Muscle layer of colon (tissue), 2 donors: ENCODE results near the gene GALNT13.

ENCODE experiments used
- H3K27ac ChIP-seq: one replicate; pipeline ENCODE4 v1.7.0; 2013; ENCODE audit warnings: low read depth, mild to moderate bottlenecking, low read length, moderate library complexity
- H3K27me3 ChIP-seq, 2 donors: one replicate each; pipeline ENCODE4 v1.7.0; 2013; ENCODE audit warnings: low read length in 2 of 2, mild to moderate bottlenecking in 2 of 2; ENCODE audit not compliant: insufficient read depth in 2 of 2, control insufficient read depth in 1 of 2
- H3K36me3 ChIP-seq: one replicate; pipeline ENCODE4 v1.7.0; 2013; ENCODE audit warnings: mild to moderate bottlenecking, low read length; ENCODE audit not compliant: insufficient read depth
- H3K4me1 ChIP-seq: one replicate; pipeline ENCODE4 v1.7.0; 2013; ENCODE audit warnings: mild to moderate bottlenecking, low read length; ENCODE audit not compliant: insufficient read depth
- H3K4me3 ChIP-seq, 2 donors: one replicate each; pipeline ENCODE4 v1.7.0; 2013; ENCODE audit warnings: low read length in 2 of 2, low read depth in 1 of 2, mild to moderate bottlenecking in 1 of 2, moderate library complexity in 1 of 2
- H3K9ac ChIP-seq: one replicate; pipeline ENCODE4 v1.7.0; 2013; ENCODE audit warnings: low read length
- H3K9me3 ChIP-seq: one replicate; pipeline ENCODE4 v1.7.0; 2013; ENCODE audit warnings: mild to moderate bottlenecking, low read length
- donor health status: abdominal sarcoma.
- donor health status: Adenocarcinoma of cecum.

Gene GALNT13

GRCh38 chr2:153875801-153876466 lies 4.2 kb downstream of the GALNT13 start:
- Histone ChIP-seq H3K4me1 (no peaks in the 10 kb centered on the region), H3K4me3 (no peak overlapping the region), H3K36me3 (no peaks in the 10 kb centered on the region), H3K9ac (no peak overlapping the region), H3K27me3 (peaks cover 0 to 20% of the 10 kb centered on the region in 2 donors), H3K9me3 (no peaks in the 10 kb centered on the region), H3K27ac (no peak overlapping the region)

DNA sequence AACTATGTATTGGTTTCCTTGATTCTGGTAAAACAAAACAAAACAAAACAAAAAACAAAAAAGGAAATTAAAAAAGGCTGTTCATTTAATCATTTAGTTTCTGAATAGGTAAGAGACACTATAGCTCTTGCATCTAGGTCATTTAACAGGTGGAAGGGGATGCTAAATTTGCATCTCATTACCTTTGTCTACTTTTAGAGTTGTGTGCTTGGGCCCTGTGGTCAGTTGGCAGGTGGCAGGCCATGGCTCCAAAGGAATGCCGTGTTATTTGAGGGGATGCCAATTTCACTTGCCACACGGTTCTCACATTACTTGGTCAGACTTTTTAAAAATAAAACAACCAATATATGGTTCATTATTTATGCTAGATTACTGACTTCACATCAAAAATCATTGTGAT lies 9.2 kb downstream of the GALNT13 start:
- H3K9me3 ChIP-seq: no peaks in the 10 kb centered on the region
- no peak overlapping the region for H3K4me3 ChIP-seq
- no peak overlapping the region for H3K27ac ChIP-seq
- no peak overlapping the region for H3K9ac ChIP-seq
- H3K27me3 ChIP-seq: no peaks in the 10 kb centered on the region
- H3K36me3 ChIP-seq: no peaks in the 10 kb centered on the region
- H3K4me1 ChIP-seq: no peaks in the 10 kb centered on the region

- Histone ChIP-seq H3K27ac (no peak overlapping the region), H3K9ac (no peak overlapping the region), H3K36me3 (no peaks in the 10 kb centered on the region), H3K27me3 (no peaks in the 10 kb centered on the region), H3K9me3 (no peaks in the 10 kb centered on the region), H3K4me1 (no peaks in the 10 kb centered on the region), H3K4me3 (no peak overlapping the region)
These were observed 15.1 kb downstream of the GALNT13 start for GRCh38 chr2:153886833-153887232.

- Histone ChIP-seq H3K27ac (no peak overlapping the region), H3K36me3 (no peaks in the 10 kb centered on the region), H3K4me1 (no peaks in the 10 kb centered on the region), H3K9me3 (no peaks in the 10 kb centered on the region), H3K4me3 (no peak overlapping the region), H3K27me3 (no peaks in the 10 kb centered on the region), H3K9ac (no peak overlapping the region)
These were observed 18.9 kb downstream of the GALNT13 start for GRCh38 chr2:153890576-153890975.

GRCh38 chr2:153891051-153891450 lies 19.3 kb downstream of the GALNT13 start:
- Histone ChIP-seq H3K4me3 (no peak overlapping the region), H3K36me3 (no peaks in the 10 kb centered on the region), H3K4me1 (no peaks in the 10 kb centered on the region), H3K27ac (no peak overlapping the region), H3K27me3 (no peaks in the 10 kb centered on the region), H3K9ac (no peak overlapping the region), H3K9me3 (no peaks in the 10 kb centered on the region)

DNA sequence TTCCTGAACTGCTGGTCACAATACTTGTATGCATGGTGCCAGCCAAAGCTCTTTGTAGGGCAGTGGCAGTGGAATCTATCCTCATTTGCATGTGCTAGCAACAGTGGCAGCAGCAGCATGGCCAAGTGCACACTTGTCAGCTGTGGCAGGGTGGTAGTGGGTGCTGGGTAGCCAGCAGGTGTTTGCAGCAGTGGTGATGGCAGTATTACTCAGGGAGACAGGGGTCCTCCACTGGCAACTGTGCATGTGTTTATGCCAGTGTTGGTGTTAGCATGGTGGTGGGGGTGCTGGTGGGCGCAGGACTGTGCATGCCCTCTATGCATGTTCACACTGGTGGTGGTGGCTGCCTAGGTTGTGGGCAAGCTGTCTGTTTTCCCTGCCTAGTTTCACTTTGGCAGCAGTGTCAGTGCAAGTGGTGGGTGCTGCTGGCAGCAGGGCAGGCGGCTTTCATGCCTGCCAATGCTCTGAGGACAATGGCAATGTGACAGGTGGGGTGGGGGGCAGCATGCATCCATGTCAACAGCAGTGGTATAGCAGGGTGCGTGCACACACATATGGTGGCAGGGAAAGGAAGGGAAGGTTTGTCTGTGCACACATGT lies 41.2 kb downstream of the GALNT13 start:
- H3K9ac ChIP-seq: no peak overlapping the region
- H3K4me1 ChIP-seq: no peaks in the 10 kb centered on the region
- H3K4me3 ChIP-seq: no peak overlapping the region
- H3K36me3 ChIP-seq: no peaks in the 10 kb centered on the region
- no peaks in the 10 kb centered on the region for H3K9me3 ChIP-seq
- no peaks in the 10 kb centered on the region for H3K27me3 ChIP-seq
- H3K27ac ChIP-seq: no peak overlapping the region

- Histone ChIP-seq H3K4me1 (no peaks in the 10 kb centered on the region), H3K36me3 (no peaks in the 10 kb centered on the region), H3K9me3 (no peaks in the 10 kb centered on the region), H3K4me3 (no peak overlapping the region), H3K27me3 (no peaks in the 10 kb centered on the region), H3K27ac (no peak overlapping the region), H3K9ac (no peak overlapping the region)
These were observed 45.8 kb downstream of the GALNT13 start for GRCh38 chr2:153917570-153917969.

DNA sequence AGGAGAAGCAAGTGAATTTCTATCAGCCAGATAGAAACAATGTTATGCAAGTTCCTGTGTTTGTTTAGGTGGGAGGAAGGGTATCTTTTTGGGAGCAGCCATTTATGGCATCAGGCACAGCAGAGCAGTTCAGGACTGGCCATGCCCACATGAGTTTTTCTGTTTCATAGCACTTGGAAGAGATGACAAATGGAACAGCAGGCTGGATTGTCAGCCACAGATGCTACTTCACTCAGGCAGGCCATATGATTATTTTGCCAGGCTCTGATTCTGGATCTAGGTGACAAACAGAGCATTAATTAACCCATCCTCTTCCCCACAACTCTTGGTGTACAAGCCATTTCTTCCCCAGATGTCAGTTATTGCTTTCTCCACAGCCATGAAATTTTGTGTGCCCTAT lies 63.8 kb downstream of the GALNT13 start:
- no peaks in the 10 kb centered on the region for H3K4me1 ChIP-seq
- no peaks in the 10 kb centered on the region for H3K36me3 ChIP-seq
- no peak overlapping the region for H3K4me3 ChIP-seq
- no peak overlapping the region for H3K27ac ChIP-seq
- no peak overlapping the region for H3K9ac ChIP-seq
- H3K9me3 ChIP-seq: no peaks in the 10 kb centered on the region
- H3K27me3 ChIP-seq: no peaks in the 10 kb centered on the region

DNA sequence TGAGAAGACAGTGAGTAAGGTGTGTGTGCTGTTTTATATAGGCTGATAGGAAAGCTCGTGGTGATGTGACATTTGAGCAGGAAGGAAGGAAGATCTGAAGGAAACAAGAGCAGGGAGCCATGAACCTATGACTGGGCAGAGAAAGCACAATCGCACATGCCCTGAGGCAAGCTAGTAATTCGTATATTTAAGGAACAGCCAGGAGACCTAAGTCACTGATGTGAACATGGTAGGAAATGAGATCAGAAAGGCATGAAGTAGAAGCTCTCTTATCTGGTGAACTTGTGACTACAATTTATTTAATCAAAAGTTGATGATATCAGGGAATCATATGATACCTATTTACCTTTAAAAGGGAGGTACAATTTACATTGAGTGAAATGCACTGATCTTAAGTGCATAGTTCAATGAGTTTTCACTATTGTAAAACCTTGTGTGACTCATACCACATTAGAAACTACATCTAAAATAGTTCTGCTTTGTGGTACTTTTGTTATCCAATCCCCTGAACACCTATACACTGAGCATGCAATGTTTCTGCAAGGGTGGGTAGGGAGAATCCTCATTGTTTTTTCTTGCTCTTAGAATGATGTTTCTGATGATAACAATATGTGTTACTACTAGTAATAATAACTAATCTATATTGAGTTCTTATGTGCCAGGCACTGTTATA lies 67.5 kb downstream of the GALNT13 start:
- no peaks in the 10 kb centered on the region for H3K9me3 ChIP-seq
- H3K9ac ChIP-seq: no peak overlapping the region
- H3K27ac ChIP-seq: no peak overlapping the region
- no peaks in the 10 kb centered on the region for H3K4me1 ChIP-seq
- H3K36me3 ChIP-seq: no peaks in the 10 kb centered on the region
- H3K27me3 ChIP-seq: no peaks in the 10 kb centered on the region
- H3K4me3 ChIP-seq: no peak overlapping the region

DNA sequence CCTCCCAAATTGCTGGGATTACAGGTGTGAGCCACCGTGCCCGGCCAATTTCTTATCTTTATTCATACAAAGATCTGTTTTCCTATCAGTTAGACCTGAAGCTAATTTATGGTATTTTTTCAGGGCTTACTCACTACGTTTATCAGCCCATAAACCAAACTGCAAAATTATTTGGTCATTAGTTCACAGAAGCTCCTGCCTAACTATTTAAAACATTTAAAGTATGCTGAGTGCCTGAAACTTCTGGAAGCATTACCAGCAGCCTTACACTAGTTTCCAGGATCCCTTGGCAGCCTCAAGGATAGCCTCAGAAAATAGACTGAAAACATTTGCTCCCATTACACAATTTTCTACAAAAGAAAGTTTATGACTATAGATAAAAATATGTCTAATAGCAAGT lies 68.8 kb downstream of the GALNT13 start:
- H3K36me3 ChIP-seq: no peaks in the 10 kb centered on the region
- H3K4me1 ChIP-seq: no peaks in the 10 kb centered on the region
- H3K27me3 ChIP-seq: no peaks in the 10 kb centered on the region
- no peak overlapping the region for H3K4me3 ChIP-seq
- no peak overlapping the region for H3K27ac ChIP-seq
- H3K9ac ChIP-seq: no peak overlapping the region
- no peaks in the 10 kb centered on the region for H3K9me3 ChIP-seq

GRCh38 chr2:153944800-153945199 lies 73.1 kb downstream of the GALNT13 start:
- Histone ChIP-seq H3K36me3 (no peaks in the 10 kb centered on the region), H3K4me1 (no peaks in the 10 kb centered on the region), H3K27me3 (no peaks in the 10 kb centered on the region), H3K27ac (no peak overlapping the region), H3K4me3 (no peak overlapping the region), H3K9ac (no peak overlapping the region), H3K9me3 (no peaks in the 10 kb centered on the region)

- H3K27me3 ChIP-seq: no peaks in the 10 kb centered on the region
- no peaks in the 10 kb centered on the region for H3K4me1 ChIP-seq
- no peak overlapping the region for H3K9ac ChIP-seq
- no peak overlapping the region for H3K4me3 ChIP-seq
- H3K9me3 ChIP-seq: no peaks in the 10 kb centered on the region
- no peak overlapping the region for H3K27ac ChIP-seq
- no peaks in the 10 kb centered on the region for H3K36me3 ChIP-seq
These were observed 74.3 kb downstream of the GALNT13 start for GRCh38 chr2:153946036-153946435.
